Measurements from ENCODE around the gene CSNK1D.
A peak's percentile ranks its signal among the peaks of the same experiment; 100 is the strongest.

CSNK1D gene

DNA sequence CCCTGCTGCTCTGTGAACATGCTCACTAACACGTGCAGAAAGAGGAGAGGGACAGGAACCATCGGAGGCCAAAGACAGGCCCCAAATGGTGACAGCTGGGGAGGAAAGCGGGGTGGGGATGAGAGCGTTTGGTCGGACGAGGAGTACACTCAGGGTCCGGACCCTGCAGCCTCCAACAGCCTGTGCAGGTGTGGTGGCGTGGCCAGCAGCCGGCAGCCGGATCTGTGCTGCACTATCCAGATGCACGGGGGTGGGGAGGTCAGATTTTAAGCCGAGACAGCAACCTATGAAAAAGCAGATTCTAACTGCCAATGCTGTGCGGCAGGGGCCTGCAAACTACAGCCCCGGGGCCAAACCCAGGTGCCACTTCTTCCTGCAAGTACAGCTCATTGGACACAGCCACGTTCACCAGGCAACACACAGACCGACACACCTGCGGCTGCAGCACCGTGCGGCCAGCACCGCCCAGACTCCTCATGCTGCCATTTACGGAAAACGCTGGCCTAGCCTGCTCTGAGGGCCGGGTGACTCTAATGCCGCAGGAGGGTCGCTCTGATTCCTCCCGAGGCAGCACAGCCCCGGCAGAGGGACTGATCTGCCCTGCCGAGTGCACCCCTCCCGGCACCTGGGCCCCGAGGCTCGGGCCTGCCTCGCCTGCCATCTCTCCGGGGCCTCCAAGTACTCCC lies 23.5 kb downstream of the CSNK1D start:
- DNase-seq = no peak

DNA sequence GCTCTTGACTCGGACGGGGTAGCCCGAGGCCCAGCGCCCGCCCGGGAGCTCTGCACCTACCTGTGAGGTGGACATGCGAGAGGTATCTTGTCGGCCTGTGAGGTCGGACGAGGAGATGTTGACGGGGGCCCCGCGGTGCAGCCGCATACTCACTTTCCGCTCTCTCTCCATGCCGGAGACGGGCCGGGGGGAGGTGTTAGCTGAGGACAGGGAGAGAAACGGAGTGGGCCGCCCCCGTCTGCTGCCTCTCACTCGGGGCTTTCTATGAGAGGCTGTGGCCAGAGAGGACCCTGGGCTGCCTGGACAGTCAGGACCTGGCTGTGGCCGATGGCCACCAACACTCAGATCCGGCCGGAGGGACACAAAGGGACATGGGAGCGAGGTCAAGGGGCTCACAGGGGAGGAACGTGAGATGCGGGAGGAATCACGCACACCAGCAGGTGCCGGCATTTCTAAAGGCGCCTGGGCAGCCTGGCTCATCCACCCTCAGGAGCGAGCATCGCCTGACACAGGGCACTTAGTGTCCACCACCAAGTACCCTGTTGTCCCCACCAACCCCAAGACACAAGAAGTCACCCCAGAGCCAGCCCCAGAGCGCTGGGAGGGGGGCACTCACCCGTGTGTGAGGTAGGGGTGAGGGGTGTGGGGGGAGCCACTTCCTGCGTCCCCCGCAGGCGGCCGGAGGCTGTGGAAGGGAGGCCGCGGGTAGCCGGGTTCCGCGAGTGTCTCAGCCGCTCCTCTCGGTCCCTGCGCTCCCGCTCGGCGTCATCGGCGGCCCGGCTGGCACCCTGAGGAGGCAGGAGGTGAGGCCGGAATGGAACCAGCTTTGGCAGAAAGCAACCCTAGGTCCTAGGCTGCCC lies 24.5 kb downstream of the CSNK1D start:
- no peak for DNase-seq

DNA sequence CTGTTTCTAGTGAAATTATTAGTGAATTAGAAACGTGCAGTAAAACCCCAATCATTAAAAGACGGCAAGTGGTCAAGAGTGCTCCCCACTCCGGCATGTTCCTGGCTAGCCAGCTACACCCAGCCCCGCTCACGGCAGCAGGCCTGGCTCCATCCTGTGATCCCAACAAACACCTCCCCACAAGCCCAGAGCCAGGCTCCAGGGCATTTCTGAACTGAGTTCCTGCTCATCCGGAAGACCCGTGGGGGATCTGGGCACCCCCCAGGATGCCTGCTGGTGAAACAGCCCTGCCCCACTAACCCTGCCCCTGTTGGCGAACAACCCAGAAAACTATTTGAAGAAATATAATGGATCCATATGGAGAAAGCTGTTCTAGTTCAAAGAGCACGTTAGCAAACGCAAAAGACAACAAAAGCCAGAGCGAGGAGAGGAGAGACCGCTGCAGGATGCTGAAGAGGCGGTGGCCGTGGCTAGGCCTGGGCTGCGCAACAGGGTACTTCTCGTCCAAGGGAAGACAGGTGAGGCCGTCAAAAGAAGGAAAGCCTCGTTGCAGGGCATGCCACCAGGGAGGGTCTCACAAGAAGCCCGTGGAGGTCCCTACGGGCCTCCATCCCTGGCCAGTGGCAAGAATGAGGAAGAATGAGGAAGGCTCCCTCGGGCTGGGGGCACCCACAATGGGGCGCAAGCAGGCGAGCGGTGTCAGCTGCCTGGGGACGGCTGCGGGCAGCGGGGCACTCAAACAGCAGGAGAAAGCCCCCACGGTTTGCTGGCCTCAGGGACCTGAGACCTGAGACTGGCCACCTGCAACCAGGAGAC lies 25.4 kb downstream of the CSNK1D start:
- no peak for DNase-seq

DNA sequence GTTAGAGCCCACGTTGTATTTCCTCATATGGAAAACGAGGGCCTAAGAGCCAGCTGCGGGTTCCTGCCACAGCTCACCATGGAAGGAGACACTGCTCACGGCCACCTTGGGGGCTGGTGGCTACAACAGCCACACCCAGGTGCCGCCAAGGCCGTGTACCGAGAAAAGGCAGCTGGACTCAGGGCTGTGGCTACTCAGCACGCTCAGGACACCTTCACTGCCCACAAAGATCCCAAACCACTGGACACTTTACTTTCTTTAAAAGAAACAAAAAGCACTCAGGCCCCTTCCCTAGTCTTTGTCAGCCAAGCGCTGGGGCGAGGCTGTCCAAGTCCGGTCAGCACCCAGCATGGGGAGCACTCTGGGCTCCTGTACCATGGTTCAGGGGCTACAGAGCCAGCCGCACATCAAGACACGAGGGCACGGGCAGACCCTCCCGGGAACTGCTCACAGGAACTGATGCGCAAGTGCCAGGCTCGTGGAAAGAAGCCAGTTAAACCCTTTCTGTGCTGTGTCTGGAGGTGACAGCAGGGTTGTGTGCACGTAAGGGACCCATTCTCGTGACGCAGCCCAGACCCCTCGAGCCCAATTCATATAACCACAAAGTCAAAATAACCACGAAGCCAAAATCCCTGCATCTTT lies 26.2 kb downstream of the CSNK1D start:
- no peak for DNase-seq

DNA sequence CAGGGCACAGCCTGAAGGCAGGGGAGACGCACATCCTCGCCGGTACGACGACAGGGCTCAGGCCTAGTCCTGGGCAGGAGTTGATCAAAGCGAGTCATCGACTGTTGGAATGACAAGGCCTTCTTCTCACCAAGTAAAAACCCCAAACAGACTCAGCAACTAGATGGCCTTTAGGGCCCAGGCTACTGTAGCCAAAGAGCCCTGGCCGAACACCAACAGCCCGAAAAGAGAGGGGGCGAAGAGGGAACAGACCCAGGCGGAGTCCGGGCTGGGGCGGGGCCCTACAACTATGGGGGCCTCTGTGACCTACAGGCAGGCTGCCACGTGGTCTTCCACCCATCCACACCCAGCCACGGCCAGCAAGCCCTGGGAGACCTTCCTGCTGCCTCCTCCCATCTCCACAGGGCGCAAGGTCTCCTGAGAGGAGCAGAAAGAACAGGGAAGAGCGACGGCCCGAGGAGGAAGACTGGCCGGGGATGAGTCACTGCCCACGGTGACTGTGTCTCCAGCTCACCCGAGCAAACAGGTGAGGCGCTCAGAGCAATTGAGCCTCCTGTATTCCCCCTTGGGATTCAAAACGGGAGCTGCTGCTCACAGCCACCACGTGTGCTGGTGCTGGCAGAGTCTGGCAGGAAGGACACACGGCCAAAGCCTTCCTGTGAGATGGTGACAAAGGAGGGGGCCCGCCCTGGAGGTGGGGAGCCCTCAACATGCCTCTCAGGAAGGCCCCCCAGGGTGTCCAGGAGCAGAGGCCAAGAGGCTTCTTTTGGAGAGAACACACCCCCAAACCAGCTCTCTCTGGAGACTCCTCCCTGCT lies 26.9 kb downstream of the CSNK1D start:
- DNase-seq = peak; percentile 70

DNA sequence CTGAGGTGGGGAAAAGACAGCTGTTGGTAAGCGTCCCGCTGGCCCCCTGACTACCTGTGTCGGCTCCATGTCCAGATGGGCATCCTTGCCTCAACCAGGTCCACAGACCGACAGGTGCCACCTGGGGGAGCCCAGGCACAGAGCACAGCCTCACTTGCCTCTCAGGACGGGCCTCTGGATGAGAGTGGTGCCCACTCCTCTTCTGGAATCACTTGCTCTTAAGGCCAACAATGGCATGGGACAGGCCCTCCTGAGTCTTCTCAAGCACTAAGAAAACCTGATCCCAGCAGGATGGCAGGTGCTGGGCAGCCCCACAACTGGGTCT lies 27.5 kb downstream of the CSNK1D start:
- no peak for DNase-seq

DNA sequence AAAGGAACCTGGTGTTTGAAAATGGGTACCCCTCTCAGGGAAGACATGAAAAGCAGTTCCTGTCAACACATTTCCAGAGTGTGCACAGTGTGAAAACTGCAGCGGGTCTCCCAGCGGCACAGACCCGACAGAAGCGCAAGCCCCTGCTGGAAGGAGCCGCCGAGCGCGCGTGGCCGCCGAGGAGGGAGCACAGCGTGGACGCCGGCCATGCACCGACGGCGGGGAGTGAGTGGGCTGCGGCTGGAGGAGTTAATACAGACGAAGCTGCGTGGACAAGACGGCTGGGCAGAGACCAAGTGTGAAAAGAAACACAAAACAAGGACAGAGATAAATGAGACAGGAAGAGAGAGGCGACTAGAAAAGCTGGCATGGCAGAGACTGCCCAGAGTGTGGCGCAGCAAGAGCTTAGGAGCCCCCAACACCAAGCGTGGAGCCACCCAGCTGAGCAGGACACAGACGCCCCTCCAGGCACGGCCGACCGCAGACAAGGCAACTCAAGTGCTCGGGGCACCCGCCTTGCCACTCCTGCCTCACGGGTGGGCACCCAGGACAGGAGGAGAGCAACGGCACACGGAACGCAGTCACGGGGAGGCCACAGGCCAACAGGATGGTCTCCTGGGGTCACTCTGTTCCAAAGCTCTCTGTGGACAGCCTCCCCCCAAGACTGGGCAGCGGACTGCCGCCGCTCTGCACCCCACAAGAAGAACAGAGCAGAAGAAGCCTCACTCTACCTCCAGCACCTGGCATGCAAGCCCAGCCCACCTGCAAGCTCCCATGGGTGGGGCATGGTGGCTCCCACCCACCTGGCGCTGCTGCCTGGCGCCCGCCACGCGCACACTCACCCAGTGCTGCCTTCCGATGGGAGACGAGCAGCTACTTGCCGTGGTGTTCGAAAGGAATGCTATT lies 28.1 kb downstream of the CSNK1D start:
- no peak for DNase-seq

DNA sequence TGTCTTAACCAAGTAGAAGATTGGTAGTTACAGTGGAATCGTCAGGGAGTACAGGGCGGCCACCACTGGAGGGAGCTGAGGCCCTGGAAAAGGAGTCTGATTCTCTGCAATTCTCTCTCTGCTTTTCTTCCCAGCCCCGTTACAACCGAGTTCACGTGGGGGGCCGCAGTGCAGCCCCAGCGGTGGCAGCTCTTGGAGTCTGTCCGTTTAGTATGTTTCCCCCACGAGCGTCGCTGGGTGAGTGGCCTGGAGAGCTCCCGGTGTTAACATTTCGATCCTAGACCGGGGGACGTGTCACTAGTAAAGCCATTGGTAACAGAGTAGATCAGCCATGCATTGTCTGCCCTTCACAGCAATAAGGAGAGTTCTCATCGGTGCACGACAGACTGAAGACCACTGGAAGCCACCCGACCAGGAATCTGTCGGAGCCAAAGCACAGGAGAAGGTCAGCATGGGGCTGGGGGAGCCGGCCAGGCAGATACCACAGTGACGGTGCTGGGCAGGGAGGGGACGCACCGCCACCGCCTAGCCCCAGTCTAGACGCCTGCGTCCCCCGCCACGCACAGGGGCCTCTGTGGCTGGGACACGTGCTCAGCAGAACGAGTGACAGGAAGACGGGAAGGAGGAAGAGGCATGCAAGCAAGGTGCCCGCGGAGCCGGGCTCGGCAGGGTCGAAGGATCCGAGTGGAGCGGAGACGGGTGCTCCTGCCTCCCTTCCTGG lies 28.9 kb downstream of the CSNK1D start:
- no peak for DNase-seq

DNA sequence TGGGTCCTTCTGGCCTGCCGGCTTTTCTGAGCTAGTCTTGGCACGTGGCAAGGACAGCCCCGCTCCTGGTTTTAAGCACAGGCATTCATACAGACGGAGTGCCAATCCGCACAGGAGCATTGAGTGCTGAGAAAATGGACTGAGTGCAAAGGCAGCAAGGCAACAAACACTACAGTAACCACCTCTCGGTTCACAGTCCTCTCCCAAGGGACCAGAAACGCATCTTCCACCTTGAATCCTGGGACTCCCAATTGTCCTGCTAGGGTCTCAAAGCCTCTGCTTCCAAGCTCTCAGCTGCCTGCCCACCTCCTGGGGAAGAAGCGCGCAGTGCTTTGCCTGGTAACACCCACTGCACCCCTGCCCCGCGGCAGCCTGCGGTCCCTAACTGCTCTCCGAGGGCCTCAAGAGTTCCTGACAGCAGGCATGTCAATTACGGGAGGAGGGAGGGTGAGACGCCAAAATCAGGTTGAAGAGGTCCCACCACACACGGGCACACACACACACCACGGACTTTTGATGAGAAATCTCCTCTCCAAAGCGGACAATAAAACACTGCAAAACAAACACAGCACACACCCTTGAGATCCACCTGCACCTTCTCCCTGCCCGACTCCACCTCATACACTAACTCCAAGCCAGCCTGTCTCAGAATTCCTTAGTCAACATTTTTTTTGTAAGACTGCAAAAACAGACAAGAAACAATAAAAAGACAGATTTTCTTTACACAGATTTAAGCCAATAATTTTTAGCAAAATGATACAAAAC lies 29.7 kb downstream of the CSNK1D start:
- DNase-seq = no peak

DNA sequence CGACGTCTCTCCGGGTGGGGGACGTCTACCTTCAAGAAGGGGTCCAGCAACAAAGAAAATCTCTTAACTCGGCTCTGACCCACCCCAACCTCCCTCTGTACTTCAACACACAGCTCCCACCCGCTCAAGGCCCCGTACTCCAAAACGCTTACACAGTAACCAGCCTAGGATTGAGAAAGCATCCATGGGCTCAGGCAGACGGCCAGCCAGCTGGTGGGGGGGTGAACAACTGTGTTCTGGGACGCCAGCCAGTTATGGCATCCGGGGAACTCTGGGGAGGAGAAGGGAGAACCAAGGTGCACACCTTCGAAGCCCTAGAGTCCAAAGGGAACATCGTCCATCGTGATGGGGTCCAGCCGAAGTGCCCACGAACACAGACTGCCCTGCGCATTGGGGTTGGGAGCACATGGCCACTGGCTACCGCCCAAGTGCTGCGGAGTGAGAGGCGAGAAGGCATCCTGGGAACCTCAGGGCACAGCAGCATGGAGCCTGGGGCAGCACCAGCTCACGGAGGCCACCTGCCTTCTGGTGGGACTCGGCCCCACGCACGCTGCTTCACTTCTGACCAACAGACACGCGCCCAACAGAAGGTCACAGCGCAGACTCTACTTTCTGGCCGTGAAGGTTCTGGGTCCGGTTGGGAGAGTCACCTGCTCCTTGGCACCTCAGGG lies 30.4 kb downstream of the CSNK1D start:
- DNase-seq = peak; percentile 73

DNA sequence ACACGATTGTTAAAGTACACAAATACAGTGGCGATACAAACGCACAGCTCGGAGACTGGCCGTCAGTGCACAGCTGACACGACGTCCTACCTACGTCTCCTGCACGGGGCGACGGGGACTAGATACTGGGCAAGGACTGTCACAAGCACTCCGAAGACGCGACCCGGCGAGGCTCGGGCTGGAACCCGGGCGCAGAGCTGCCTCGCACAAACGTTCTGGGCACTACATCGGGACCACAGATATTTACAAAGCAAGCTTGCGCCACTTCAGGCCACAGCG lies 30.9 kb downstream of the CSNK1D start:
- no peak for DNase-seq

DNA sequence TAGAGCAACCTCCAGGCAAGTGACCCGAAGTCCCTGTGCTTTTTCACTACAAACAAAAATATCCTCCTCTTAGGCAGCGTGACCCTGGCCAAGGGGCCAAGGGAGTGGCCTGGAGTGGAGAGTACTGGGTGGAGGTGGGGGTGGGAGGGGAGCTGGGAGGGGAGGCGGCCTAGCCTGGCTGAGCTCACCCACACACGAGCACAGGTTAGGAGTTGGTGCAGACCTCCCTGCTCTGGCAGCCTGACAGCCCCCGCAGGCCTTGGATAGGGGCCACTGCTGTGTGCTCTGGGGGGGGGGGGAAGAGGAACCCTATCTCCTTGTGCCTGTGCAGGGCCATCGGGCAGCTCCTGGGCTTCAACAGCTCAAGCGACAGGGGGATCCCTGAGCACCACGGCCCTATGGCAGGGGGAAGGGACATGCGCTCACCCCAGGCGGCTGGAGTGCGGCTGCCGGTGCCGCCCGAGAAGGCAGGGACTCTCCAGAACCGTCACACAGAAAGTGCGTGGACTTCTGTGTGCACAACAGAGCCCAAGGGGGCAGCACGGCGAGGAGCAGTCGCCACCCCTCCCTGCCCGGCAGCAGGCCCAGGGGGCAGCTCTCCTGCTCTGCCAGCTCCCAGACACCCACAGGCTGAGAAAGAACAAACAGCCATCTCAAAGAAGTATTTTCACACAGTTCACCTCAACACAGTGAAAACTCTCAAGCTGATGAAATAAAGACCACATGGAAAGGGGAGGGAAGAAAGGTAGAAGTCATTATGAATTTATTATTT lies 31.4 kb downstream of the CSNK1D start:
- DNase-seq = no peak

DNA sequence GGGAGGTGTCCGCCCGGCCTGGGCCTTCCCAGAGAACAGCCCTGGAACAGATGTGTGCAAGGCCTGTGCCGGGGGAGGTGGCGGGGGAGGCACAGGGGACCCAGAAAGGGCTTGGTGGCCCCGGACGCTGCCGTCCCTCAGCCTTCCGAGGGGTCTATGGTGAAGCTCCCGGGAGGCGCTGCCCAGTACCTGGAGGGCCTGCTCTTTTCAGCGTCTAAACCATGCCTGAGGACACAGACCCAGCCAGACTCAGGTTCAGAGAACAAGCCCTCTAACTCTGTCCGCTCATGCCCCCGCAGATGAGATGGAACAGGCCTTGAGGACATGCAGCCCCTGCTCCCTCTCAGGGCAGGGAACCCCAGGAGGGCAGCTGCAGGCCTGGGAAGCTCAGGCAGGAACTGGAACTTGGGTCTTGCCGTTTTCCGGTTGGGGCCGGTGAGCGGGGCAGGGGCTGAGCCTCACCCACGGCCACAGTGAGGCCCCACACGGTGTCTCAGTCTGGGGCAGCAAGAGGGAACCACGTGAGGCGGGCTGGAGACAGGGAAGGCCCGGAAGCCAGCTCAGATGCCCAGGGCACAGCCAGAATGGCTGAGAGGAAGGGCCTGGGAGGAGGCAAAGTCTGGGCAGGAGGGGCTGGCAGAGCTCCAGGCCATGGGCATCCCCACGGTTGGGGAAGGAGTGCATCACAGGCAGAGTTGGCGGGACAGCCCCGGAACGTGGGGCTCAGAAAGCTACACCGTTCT lies 32.1 kb downstream of the CSNK1D start:
- DNase-seq = peak; percentile 82

DNA sequence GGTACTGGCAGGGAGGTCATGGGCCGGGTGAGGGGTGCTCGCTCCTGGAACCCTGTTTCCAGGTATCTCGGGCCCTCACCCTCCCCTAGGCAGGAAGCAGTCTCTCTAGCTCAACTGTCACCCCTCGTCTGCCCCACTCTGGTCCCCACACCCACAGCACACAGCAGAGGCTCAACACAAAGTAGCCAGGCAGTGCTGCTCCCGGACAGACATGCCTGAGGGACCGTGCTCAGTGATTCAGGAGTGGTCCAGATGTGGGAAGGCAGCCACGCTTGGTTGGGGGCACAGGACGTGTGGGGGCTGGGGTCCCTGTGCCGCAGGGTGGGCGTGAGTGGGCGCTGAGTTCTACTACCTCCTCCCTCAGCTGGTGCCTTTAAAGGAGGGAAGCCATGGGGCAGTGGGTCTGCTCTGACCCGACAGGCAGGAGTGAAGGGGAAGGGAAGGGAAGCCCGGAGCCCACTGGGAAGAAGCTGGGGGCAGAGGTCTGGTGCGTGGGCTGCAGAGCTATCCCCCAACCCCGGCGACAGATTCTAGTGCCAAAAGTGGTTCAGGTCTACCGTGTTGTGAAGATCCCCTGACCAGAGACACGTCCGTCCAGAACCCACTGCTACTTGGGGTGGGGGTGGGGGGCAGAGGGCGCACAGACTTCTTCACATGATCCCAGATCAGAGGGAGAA lies 32.9 kb downstream of the CSNK1D start:
- no peak for DNase-seq

DNA sequence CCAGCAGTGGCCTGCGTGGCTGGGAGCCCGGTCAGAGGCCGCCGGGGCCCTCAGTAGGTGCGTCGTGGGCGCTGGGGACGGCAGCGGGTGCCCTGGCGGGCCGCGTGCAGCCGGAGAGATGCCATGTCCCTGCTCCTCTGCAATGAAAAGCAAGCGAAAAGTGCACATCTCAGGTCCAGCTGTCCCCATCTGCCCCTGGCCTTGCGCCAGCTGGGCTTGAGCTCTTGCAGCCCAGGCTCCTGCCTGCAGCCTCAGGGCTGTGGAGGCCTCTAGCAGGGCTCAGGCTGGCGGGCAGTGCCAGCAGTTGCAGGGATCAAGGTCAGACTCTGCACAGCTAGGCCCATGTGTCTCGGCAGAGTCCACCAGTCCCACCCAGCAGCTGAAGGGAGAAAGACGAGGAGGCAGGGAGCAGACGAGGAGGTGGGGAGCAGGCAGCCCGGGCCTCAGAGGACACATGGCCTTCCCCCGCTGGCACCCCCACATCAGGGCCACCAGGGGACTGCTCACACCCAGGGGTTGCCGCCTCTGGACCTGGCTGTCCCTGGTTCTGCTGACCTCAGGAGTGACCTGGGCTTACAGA lies 33.5 kb downstream of the CSNK1D start:
- no peak for DNase-seq

DNA sequence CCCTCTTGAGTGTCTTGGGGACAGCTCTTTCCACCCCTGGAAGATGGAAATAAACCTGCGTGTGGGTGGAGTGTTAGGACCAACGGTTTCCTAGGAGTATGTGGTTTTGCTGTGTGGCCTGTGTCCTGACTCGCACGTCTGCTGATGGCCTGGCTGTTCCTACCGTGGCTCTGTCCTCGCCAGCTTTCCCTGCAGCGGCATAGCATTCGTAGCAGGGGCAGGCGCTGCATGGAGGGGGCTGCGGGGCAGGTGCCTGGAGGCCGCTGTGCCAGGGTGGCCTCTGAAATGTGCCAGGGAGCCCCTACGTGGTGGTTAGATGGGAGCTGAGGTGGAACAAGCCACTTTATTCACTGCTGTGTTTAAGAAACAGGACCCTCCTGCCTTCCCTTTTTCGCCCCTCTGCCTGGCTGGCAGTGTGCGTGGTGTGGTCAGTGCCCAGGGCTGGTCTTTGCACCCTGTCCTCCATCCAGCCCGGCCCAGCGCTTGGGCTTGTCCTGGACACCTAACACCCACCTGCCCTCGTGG lies 34.0 kb downstream of the CSNK1D start:
- DNase-seq = no peak

Data from EL (cell line).